ENCODE data around the gene NR1H2. TPM values are rescaled to one million over a fixed set of nuclear protein-coding genes. Genes with fewer than 3 reads are reported as not detected.

NR1H2 gene
- total RNA-seq, 6 experiments from 2014 or later, result 66.6 to 76.0 (median 70.1) TPM

DNA sequence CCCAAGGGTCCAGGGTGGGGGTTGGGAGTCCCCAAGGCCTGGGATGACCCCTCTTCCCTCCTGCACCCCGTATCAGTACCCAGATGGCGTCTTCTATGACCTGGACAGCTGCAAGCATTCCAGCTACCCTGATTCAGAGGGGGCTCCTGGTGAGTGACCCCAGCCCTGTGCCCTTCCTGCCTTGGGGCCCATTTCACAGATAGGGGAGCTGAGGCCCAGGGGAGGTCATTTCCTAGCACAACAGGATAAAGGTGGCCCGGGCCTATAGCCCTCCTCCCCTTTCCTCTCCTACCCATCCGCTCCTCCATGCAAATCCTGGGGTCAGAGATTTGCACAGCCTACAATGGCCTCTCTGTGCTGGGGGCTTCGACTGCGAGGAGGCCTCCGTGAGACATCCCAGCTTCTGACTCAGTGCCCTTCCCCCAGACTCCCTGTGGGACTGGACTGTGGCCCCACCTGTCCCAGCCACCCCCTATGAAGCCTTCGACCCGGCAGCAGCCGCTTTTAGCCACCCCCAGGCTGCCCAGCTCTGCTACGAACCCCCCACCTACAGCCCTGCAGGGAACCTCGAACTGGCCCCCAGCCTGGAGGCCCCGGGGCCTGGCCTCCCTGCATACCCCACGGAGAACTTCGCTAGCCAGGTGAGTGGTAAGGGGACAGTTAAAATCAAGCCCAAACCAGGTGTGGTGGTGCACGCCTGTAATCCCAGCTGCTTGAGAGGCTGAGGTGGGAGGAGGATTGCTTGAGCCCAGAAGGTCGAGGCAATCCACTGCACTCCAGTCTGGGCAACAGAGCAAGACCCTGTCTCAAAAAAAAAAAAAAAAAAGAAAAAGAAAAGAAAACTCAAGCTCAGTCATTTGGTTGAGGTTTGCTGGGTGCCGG is 46.4 kb downstream of the NR1H2 start:
- Mint-ChIP-seq H3K27ac (no peak overlapping the region), H3K27me3 (ENCODE audit: insufficient read depth) (peaks cover 4% of the 10 kb centered on the region), H3K36me3 (ENCODE audit: low read depth) (no peaks in the 10 kb centered on the region), H3K9me3 (no peaks in the 10 kb centered on the region), H3K4me3 (no peak overlapping the region), H3K4me1 (ENCODE audit: low read depth) (peaks cover 6% of the 10 kb centered on the region)
- TF ChIP-seq, protein P1, sequence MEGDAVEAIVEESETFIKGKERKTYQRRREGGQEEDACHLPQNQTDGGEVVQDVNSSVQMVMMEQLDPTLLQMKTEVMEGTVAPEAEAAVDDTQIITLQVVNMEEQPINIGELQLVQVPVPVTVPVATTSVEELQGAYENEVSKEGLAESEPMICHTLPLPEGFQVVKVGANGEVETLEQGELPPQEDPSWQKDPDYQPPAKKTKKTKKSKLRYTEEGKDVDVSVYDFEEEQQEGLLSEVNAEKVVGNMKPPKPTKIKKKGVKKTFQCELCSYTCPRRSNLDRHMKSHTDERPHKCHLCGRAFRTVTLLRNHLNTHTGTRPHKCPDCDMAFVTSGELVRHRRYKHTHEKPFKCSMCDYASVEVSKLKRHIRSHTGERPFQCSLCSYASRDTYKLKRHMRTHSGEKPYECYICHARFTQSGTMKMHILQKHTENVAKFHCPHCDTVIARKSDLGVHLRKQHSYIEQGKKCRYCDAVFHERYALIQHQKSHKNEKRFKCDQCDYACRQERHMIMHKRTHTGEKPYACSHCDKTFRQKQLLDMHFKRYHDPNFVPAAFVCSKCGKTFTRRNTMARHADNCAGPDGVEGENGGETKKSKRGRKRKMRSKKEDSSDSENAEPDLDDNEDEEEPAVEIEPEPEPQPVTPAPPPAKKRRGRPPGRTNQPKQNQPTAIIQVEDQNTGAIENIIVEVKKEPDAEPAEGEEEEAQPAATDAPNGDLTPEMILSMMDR (IDR thresholded peaks at IDR 0.05), result no peak
- no peak for DNase-seq

DNA sequence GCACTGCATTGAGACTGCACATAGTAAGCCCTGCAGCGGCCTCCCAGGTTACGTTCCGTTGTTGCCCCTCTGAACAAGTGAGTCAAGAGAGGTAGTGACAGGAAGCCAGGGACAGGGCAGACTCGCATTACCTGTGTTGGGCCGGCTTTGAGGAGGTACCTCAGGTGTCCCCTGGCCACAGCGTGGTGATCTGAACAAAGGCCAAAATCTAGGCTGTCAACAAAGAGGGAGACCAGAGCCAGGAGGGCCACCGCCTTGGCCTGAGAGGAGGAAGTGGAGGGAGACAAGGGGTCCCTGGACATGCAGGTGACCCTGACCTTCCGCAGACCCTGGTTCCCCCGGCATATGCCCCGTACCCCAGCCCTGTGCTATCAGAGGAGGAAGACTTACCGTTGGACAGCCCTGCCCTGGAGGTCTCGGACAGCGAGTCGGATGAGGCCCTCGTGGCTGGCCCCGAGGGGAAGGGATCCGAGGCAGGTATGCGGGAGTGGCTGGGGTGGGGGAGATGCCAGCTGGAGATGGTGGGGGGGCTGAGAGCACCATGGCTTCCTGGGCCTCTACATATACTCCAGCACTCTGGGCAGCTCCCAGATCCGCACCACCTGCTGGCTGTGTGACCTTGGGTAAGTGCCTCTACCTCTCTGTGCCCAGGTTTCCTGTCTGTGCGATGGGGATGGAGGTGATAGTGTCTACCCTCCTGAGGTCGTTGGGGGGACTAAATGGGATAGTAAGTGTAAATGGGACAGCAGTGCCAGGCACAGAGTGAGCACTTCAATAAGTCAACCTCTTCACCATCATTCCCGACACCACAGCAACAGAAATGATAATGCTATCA is 47.2 kb downstream of the NR1H2 start:
- Mint-ChIP-seq H3K4me1 (ENCODE audit: low read depth) (peaks cover 6% of the 10 kb centered on the region), H3K4me3 (no peak overlapping the region), H3K36me3 (ENCODE audit: low read depth) (no peaks in the 10 kb centered on the region), H3K27me3 (ENCODE audit: insufficient read depth) (peaks cover 4% of the 10 kb centered on the region), H3K27ac (no peak overlapping the region), H3K9me3 (no peaks in the 10 kb centered on the region)
- DNase-seq, result no peak
- TF ChIP-seq, protein P1 (IDR thresholded peaks at IDR 0.05), result no peak

DNA sequence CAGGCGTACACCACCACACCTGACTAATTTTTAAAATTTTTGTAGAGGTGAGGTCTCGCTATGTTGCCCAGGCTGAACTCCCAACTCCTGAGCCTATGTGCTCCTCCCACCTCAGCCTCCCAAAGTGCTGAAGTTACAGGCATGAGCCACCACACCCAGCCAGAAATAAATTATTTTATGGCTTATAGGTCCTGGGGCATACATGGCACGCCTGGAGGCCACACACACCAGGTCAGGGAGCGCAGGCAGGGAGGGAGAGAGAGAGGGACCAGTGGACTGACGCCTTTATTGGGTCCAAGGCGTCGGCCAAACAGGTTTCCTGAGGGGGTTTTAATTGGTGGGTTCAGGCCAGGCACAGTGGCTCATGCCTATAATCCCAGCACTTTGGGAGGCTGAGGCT is 49.3 kb downstream of the NR1H2 start:
- Mint-ChIP-seq H3K9me3 (no peaks in the 10 kb centered on the region), H3K4me1 (ENCODE audit: low read depth) (no peaks in the 10 kb centered on the region), H3K27me3 (ENCODE audit: insufficient read depth) (peaks cover 9% of the 10 kb centered on the region), H3K36me3 (ENCODE audit: low read depth) (no peaks in the 10 kb centered on the region), H3K27ac (no peak overlapping the region), H3K4me3 (no peak overlapping the region)
- DNase-seq, result no peak
- TF ChIP-seq, protein P1 (IDR thresholded peaks at IDR 0.05), result no peak

DNA sequence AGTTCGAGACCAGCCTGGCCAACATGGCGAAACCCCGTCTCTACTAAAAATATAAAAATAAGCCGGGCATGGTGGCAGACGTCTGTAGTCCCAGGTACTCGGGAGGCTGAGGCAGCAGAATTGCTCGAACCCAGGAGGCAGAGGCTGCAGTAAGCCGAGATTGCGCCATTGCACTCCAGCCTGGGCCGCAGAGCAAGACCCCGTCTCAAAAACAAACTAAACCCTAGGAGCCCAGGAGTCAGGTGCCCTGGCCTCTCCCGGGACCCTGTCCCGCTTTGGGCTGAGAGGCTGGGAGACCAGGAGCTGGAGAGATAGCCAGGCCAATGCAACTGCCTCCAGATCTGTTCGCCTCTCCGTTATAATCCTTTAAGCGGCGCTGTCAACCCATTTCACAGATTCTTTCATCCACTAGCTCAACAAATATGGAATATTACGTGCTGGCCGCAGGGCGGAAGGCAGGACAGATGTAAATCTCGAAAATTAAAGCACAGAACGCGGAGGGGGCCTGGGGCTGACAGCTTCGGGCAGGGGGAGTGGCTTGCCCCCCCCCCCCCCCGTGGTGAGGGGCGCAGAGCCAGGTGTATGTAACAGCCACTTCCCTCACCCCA is 51.2 kb downstream of the NR1H2 start:
- DNase-seq, result no peak
- TF ChIP-seq, protein P1 (IDR thresholded peaks at IDR 0.05), result no peak
- H3K36me3 Mint-ChIP-seq (ENCODE audit: low read depth), result no peaks in the 10 kb centered on the region
- H3K4me3 Mint-ChIP-seq, result no peak overlapping the region
- no peaks in the 10 kb centered on the region for H3K9me3 Mint-ChIP-seq
- H3K4me1 Mint-ChIP-seq (ENCODE audit: low read depth), result peaks cover 10% of the 10 kb centered on the region
- H3K27ac Mint-ChIP-seq, result no peak overlapping the region
- H3K27me3 Mint-ChIP-seq (ENCODE audit: insufficient read depth), result peaks cover 16% of the 10 kb centered on the region

DNA sequence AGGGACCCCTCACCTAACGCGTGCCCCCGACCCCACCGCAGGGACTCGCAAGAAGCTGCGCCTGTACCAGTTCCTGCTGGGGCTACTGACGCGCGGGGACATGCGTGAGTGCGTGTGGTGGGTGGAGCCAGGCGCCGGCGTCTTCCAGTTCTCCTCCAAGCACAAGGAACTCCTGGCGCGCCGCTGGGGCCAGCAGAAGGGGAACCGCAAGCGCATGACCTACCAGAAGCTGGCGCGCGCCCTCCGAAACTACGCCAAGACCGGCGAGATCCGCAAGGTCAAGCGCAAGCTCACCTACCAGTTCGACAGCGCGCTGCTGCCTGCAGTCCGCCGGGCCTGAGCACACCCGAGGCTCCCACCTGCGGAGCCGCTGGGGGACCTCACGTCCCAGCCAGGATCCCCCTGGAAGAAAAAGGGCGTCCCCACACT is 51.8 kb downstream of the NR1H2 start:
- peak; percentile 47 for DNase-seq
- no peaks in the 10 kb centered on the region for H3K36me3 Mint-ChIP-seq (ENCODE audit: low read depth)
- H3K27ac Mint-ChIP-seq, result no peak overlapping the region
- H3K9me3 Mint-ChIP-seq, result no peaks in the 10 kb centered on the region
- H3K27me3 Mint-ChIP-seq (ENCODE audit: insufficient read depth), result peaks cover 19% of the 10 kb centered on the region
- no peak overlapping the region for H3K4me3 Mint-ChIP-seq
- TF ChIP-seq, protein P1 (IDR thresholded peaks at IDR 0.05), result no peak
- peaks cover 10% of the 10 kb centered on the region for H3K4me1 Mint-ChIP-seq (ENCODE audit: low read depth)

Measured in HFFc6 (cell line).